Caco-2 (cell line): ENCODE data around the gene RNF111. TPM values are rescaled to one million over a fixed set of nuclear protein-coding genes. Genes with fewer than 3 reads are reported as not detected.

Source experiments
- BruUV-seq: library from RNA; stranded (reverse); fragments of 400-500 nt; replicated peaks from 2 replicates; lab custom pipeline; 2021; lab: Mats Ljungman, UMichigan
- CTCF ChIA-PET: fragments of 300-600 bp; sonication (Branson Sonifier 250); formaldehyde crosslinking; loops from one replicate; lab custom pipeline; 2022; ENCODE audit warnings: antibody characterized with exemption; lab: Charles Lee
- POLR2A ChIA-PET: fragments of 300-600 bp; sonication (Branson Sonifier 250); formaldehyde crosslinking; loops from one replicate; lab custom pipeline; 2022; ENCODE audit warnings: antibody characterized with exemption; lab: Charles Lee
- DNase-seq, 2 experiments: peaks; one replicate each; pipeline versions ENCODE4 v3.0.0 to v3.0.0-alpha.2; 2020 to 2022
- H3K27me3 ChIP-seq: replicated peaks from 2 replicates; pipeline ENCODE4 v1.6.0; 2011; ENCODE audit warnings: low read length; ENCODE audit not compliant: control insufficient read depth, insufficient read depth
- H3K36me3 ChIP-seq: 2 replicates; pipeline ENCODE4 v1.5.1; 2011; ENCODE audit warnings: low read length; ENCODE audit not compliant: control insufficient read depth, insufficient read depth
- H3K4me1 ChIP-seq: fragments of 250-450 bp; sonication (Bioruptor Pico); 2 replicates; pipeline ENCODE4 v1.5.1; 2020; ENCODE audit warnings: mild to moderate bottlenecking
- H3K4me3 ChIP-seq: 2 replicates; pipeline ENCODE4 v1.5.1; 2011; ENCODE audit warnings: low read depth, mild to moderate bottlenecking, control low read depth, low read length
- H3K9me3 ChIP-seq: fragments of 250-450 bp; sonication (Bioruptor Pico); 2 replicates; pipeline ENCODE4 v1.5.1; 2020; ENCODE audit warnings: mild to moderate bottlenecking, moderate library complexity
- H3K27ac Mint-ChIP-seq: one replicate; pipeline ENCODE4 v1.8.0; 2022; ENCODE audit warnings: mixed read lengths; ENCODE audit not compliant: unreplicated experiment
- H3K27me3 Mint-ChIP-seq: one replicate; pipeline ENCODE4 v1.8.0; 2022; ENCODE audit warnings: mixed read lengths; ENCODE audit not compliant: insufficient read depth, unreplicated experiment
- H3K36me3 Mint-ChIP-seq: one replicate; pipeline ENCODE4 v1.8.0; 2022; ENCODE audit warnings: mild to moderate bottlenecking, mixed read lengths; ENCODE audit not compliant: insufficient read depth, unreplicated experiment
- H3K4me1 Mint-ChIP-seq: one replicate; pipeline ENCODE4 v1.8.0; 2022; ENCODE audit warnings: low read depth, mixed read lengths; ENCODE audit not compliant: unreplicated experiment
- H3K4me3 Mint-ChIP-seq: one replicate; pipeline ENCODE4 v1.8.0; 2022; ENCODE audit warnings: mild to moderate bottlenecking, moderate library complexity, mixed read lengths; ENCODE audit not compliant: unreplicated experiment
- H3K9me3 Mint-ChIP-seq: one replicate; pipeline ENCODE4 v1.8.0; 2022; ENCODE audit warnings: mixed read lengths; ENCODE audit not compliant: unreplicated experiment
- intact Hi-C: fragments of 100-400 bp; cut with micrococcal nuclease; formaldehyde crosslinking; loops from one replicate; pipeline ENCODE4 v1.10.0; 2022; ENCODE audit not compliant: unreplicated experiment
- total RNA-seq: library from RNA; stranded (reverse); gene quantifications from 2 replicates; pipeline ENCODE4 v1.2.3, GENCODE V29; 2022
- TF ChIP-seq, protein P1 (sequence below), 2 experiments: fragments of 200-600 bp in 1 of 2; IDR thresholded peaks; 1 replicate in 1 of 2; 2 replicates in 1 of 2; pipeline versions ENCODE4 v1.5.1 to v1.8.0; 2011 to 2022; ENCODE audit warnings: antibody characterized with exemption in 1 of 2, control low read depth in 1 of 2, inconsistent platforms in 1 of 2, low read depth in 1 of 2, low read length in 1 of 2, mild to moderate bottlenecking in 1 of 2, moderate library complexity in 1 of 2; ENCODE audit not compliant: insufficient read depth in 1 of 2, severe bottlenecking in 1 of 2, unreplicated experiment in 1 of 2

The RNF111 gene
- total RNA-seq, 1 experiment from 2014 or later, result 26.1 TPM

DNA sequence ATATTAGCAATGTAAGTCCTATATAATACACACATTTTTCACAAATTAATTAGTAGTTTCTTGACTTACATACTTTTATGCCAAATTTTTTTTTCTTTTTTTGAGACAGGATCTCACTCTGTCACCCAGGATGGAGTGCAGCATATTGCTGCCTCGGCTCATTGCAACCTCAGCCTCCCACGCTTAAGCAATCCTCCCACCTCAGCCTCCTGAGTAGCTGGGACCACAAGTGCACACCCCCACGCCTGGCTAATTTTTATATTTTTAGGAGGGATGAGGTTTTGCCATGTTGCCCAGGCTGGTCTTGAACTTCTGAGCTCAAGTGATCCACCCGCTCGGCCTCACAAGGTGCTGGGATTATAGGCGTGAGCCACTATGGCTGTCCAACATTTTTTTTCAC is 54.6 kb downstream of the RNF111 start:
- BruUV-seq, result no TSS peak
- no peak for DNase-seq
- peaks cover 27% of the 10 kb centered on the region for H3K36me3 Mint-ChIP-seq
- TF ChIP-seq, protein P1, sequence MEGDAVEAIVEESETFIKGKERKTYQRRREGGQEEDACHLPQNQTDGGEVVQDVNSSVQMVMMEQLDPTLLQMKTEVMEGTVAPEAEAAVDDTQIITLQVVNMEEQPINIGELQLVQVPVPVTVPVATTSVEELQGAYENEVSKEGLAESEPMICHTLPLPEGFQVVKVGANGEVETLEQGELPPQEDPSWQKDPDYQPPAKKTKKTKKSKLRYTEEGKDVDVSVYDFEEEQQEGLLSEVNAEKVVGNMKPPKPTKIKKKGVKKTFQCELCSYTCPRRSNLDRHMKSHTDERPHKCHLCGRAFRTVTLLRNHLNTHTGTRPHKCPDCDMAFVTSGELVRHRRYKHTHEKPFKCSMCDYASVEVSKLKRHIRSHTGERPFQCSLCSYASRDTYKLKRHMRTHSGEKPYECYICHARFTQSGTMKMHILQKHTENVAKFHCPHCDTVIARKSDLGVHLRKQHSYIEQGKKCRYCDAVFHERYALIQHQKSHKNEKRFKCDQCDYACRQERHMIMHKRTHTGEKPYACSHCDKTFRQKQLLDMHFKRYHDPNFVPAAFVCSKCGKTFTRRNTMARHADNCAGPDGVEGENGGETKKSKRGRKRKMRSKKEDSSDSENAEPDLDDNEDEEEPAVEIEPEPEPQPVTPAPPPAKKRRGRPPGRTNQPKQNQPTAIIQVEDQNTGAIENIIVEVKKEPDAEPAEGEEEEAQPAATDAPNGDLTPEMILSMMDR (IDR thresholded peaks at IDR 0.05; ENCODE audit: insufficient read depth in 1 of 2, low read depth in 1 of 2, low read length in 1 of 2, severe bottlenecking in 1 of 2, unreplicated experiment in 1 of 2), result no peak
- H3K27me3 ChIP-seq, result no peaks in the 10 kb centered on the region
- H3K4me3 Mint-ChIP-seq, result no peak overlapping the region
- CTCF ChIA-PET, result no interaction called here
- H3K27ac Mint-ChIP-seq, result no peak overlapping the region
- peaks cover 4% of the 10 kb centered on the region; the same call in 1 of the 2 replicates for H3K4me1 ChIP-seq
- no peaks in the 10 kb centered on the region for H3K4me1 Mint-ChIP-seq
- H3K36me3 ChIP-seq, result no peaks in the 10 kb centered on the region
- H3K9me3 Mint-ChIP-seq, result no peaks in the 10 kb centered on the region
- POLR2A ChIA-PET, result no interaction called here
- H3K4me3 ChIP-seq, result no peak overlapping the region
- no peaks in the 10 kb centered on the region for H3K27me3 Mint-ChIP-seq
- no peaks in the 10 kb centered on the region for H3K9me3 ChIP-seq
- intact Hi-C loops, result no loop called here

DNA sequence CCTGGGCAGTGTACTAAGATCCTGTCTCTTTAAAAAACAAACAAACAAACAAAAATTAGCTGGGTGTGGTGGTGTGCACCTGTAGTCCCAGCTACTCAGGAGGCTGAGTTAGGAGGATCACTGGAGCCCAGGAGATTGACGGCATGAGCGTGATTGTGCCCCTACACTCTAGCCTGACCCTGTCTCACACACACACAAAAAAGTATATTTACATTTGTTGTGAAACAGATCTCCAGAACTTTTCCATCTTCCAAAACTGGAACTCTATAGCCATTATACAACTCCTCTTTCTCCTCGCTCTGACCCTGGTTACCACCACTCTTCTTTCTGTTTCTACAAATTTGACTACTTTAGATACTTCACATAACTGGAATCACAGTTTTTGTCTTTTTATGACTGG is 61.4 kb downstream of the RNF111 start:
- Histone ChIP-seq H3K9me3 (no peaks in the 10 kb centered on the region), H3K27me3 (no peaks in the 10 kb centered on the region), H3K4me1 (no peaks in the 10 kb centered on the region), H3K4me3 (no peak overlapping the region), H3K36me3 (no peaks in the 10 kb centered on the region)
- CTCF ChIA-PET, result no interaction called here
- TF ChIP-seq, protein P1 (IDR thresholded peaks at IDR 0.05; ENCODE audit: insufficient read depth in 1 of 2, low read depth in 1 of 2, low read length in 1 of 2, severe bottlenecking in 1 of 2, unreplicated experiment in 1 of 2), result no peak
- Mint-ChIP-seq H3K27ac (no peak overlapping the region), H3K4me3 (no peak overlapping the region), H3K9me3 (no peaks in the 10 kb centered on the region), H3K36me3 (peaks cover 27% of the 10 kb centered on the region), H3K27me3 (no peaks in the 10 kb centered on the region), H3K4me1 (no peaks in the 10 kb centered on the region)
- intact Hi-C loops, result no loop called here
- BruUV-seq, result no TSS peak
- no peak for DNase-seq
- POLR2A ChIA-PET, result no interaction called here

DNA sequence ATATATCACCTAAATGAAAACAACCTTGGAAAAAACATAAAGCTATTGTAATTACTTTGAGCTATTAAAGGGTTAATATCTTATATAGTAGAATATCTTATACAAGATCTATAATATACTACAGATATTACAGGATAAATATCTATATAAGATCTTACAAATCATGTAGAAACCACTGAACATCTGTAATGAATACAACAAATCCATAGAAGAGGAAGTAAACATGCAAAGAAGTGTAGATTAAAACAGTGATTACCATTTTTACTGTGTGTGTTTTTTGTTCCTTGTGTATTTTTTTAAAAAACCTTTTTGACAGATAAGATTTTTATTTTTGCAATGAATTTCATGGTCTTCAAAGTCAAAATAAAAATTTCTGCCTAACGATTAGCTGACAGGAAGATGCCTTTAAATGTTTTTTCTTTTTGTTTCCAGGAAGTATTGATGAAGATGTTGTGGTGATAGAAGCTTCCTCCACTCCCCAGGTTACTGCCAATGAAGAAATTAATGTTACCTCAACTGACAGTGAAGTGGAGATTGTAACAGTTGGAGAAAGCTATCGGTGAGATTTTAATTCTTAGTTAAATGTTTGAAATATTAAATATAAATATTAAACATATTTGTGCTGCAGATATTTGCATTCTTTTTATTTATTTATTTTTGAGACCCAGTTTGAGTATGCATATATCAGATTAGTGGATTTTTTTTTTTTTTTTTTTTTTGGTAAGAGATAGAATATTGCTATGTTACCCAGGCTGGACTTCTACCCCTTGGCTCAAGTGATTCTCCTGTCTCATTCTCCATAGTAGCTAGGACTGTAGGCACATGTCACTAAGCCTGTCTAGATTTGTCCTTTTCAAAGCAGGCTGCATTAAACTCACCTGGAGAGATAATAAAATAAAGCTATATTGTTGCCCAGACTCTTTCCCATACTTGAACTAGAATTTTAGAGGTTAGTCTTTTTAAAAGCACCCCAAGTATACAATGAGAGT is 64.7 kb downstream of the RNF111 start:
- H3K27me3 ChIP-seq, result no peaks in the 10 kb centered on the region
- POLR2A ChIA-PET, result no interaction called here
- intact Hi-C loops, result no loop called here
- CTCF ChIA-PET, result no interaction called here
- H3K4me1 Mint-ChIP-seq, result no peaks in the 10 kb centered on the region
- H3K9me3 ChIP-seq, result no peaks in the 10 kb centered on the region
- H3K27me3 Mint-ChIP-seq, result no peaks in the 10 kb centered on the region
- BruUV-seq, result no TSS peak
- H3K4me3 ChIP-seq, result no peak overlapping the region
- H3K4me3 Mint-ChIP-seq, result no peak overlapping the region
- no peaks in the 10 kb centered on the region for H3K36me3 ChIP-seq
- TF ChIP-seq, protein P1 (IDR thresholded peaks at IDR 0.05; ENCODE audit: insufficient read depth in 1 of 2, low read depth in 1 of 2, low read length in 1 of 2, severe bottlenecking in 1 of 2, unreplicated experiment in 1 of 2), result no peak
- H3K9me3 Mint-ChIP-seq, result no peaks in the 10 kb centered on the region
- no peak for DNase-seq
- H3K27ac Mint-ChIP-seq, result no peak overlapping the region
- H3K36me3 Mint-ChIP-seq, result peaks cover 38% of the 10 kb centered on the region
- H3K4me1 ChIP-seq, result no peaks in the 10 kb centered on the region
